ENCODE measurements around the gene PPM1K.

Gene PPM1K

DNA sequence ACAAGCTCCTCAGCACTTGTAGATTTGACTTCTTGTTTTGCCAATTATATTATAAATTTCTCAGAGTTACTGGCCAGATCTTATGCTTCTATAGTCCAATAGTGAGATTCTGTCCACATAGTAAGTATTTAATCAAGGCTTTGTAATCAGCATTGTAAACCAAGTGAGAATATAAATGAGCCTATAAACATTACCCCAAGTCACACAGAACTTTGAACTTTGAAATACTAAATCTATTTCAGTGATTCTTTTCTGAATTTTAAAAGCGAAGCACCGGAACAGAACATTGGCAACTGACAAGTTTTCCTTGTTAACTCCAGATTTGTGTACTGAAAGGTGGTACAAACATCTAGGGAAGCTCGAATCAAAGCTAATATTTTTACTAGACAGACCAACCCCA, 37.2 kb downstream of the PPM1K start:
- Histone ChIP-seq H3K36me3 (ENCODE audit: insufficient read depth, low read length) (no peaks in the 10 kb centered on the region), H3K9me2 (replicated peaks; ENCODE audit: low read depth, low read length) (no peaks in the 10 kb centered on the region), H3K9ac (ENCODE audit: low read depth, low read length, poor library complexity, severe bottlenecking) (no peak overlapping the region), H3K79me2 (ENCODE audit: insufficient read depth, low read length) (no peaks in the 10 kb centered on the region), H3K9me3 (ENCODE audit: insufficient read depth, low read depth, low read length) (no peaks in the 10 kb centered on the region), H3K4me2 (ENCODE audit: low read depth, low read length, poor library complexity, severe bottlenecking) (no peak overlapping the region), H3K27me3 (ENCODE audit: insufficient read depth, low read length, poor library complexity, severe bottlenecking) (no peaks in the 10 kb centered on the region), H3K4me1 (ENCODE audit: insufficient read depth, low read length, poor library complexity, severe bottlenecking) (peaks cover 11% of the 10 kb centered on the region), H3K4me3 (ENCODE audit: low read length, poor library complexity, severe bottlenecking) (no peak overlapping the region), H4K20me1 (ENCODE audit: insufficient read depth, low read length, poor library complexity, severe bottlenecking) (no peaks in the 10 kb centered on the region), H2AFZ (ENCODE audit: low read length) (no peak overlapping the region), H3F3A (ENCODE audit: low read depth) (no peaks in the 10 kb centered on the region)
- no peak for TF ChIP-seq EZH2phosphoT487 (IDR thresholded peaks at IDR 0.05; ENCODE audit: borderline replicate concordance)
- no peak for TF ChIP-seq CTCF (conservative IDR thresholded peaks at IDR 0.05; ENCODE audit: low read length)

- H3F3A ChIP-seq (ENCODE audit: low read depth): no peaks in the 10 kb centered on the region
- H3K79me2 ChIP-seq (ENCODE audit: insufficient read depth, low read length): no peaks in the 10 kb centered on the region
- no peaks in the 10 kb centered on the region for H3K9me2 ChIP-seq (replicated peaks; ENCODE audit: low read depth, low read length)
- TF ChIP-seq EZH2phosphoT487 (IDR thresholded peaks at IDR 0.05; ENCODE audit: borderline replicate concordance): no peak
- no peak for TF ChIP-seq CTCF (conservative IDR thresholded peaks at IDR 0.05; ENCODE audit: low read length)
- H3K4me2 ChIP-seq (ENCODE audit: low read depth, low read length, poor library complexity, severe bottlenecking): no peak overlapping the region
- H3K36me3 ChIP-seq (ENCODE audit: insufficient read depth, low read length): no peaks in the 10 kb centered on the region
- no peak overlapping the region for H3K4me3 ChIP-seq (ENCODE audit: low read length, poor library complexity, severe bottlenecking)
- H3K27me3 ChIP-seq (ENCODE audit: insufficient read depth, low read length, poor library complexity, severe bottlenecking): no peaks in the 10 kb centered on the region
- H4K20me1 ChIP-seq (ENCODE audit: insufficient read depth, low read length, poor library complexity, severe bottlenecking): no peaks in the 10 kb centered on the region
- peaks cover 11% of the 10 kb centered on the region for H3K4me1 ChIP-seq (ENCODE audit: insufficient read depth, low read length, poor library complexity, severe bottlenecking)
- H3K9me3 ChIP-seq (ENCODE audit: insufficient read depth, low read depth, low read length): no peaks in the 10 kb centered on the region
- no peak overlapping the region for H3K9ac ChIP-seq (ENCODE audit: low read depth, low read length, poor library complexity, severe bottlenecking)
- H2AFZ ChIP-seq (ENCODE audit: low read length): no peak overlapping the region
Observed at GRCh38 chr4:88246600-88246999, 37.8 kb downstream of the PPM1K start.

- Histone ChIP-seq H3K4me2 (ENCODE audit: low read depth, low read length, poor library complexity, severe bottlenecking) (peak overlapping the region; percentile 66), H3K36me3 (ENCODE audit: insufficient read depth, low read length) (no peaks in the 10 kb centered on the region), H3K9ac (ENCODE audit: low read depth, low read length, poor library complexity, severe bottlenecking) (peak overlapping the region; percentile 55), H3K4me1 (ENCODE audit: insufficient read depth, low read length, poor library complexity, severe bottlenecking) (peaks cover 11% of the 10 kb centered on the region), H3K79me2 (ENCODE audit: insufficient read depth, low read length) (no peaks in the 10 kb centered on the region), H3K27me3 (ENCODE audit: insufficient read depth, low read length, poor library complexity, severe bottlenecking) (no peaks in the 10 kb centered on the region), H3K4me3 (ENCODE audit: low read length, poor library complexity, severe bottlenecking) (peak overlapping the region; percentile 50), H3F3A (ENCODE audit: low read depth) (no peaks in the 10 kb centered on the region), H2AFZ (ENCODE audit: low read length) (peak overlapping the region; percentile 73), H3K9me3 (ENCODE audit: insufficient read depth, low read depth, low read length) (no peaks in the 10 kb centered on the region), H3K9me2 (replicated peaks; ENCODE audit: low read depth, low read length) (no peaks in the 10 kb centered on the region), H4K20me1 (ENCODE audit: insufficient read depth, low read length, poor library complexity, severe bottlenecking) (no peaks in the 10 kb centered on the region)
- no peak for TF ChIP-seq EZH2phosphoT487 (IDR thresholded peaks at IDR 0.05; ENCODE audit: borderline replicate concordance)
- TF ChIP-seq CTCF (conservative IDR thresholded peaks at IDR 0.05; ENCODE audit: low read length): no peak
Observed at GRCh38 chr4:88244816-88245579, 39.4 kb downstream of the PPM1K start.

Measured in Loucy (cell line).